Activated CD4-positive, alpha-beta T cell treated with anti-CD3 and anti-CD28 coated beads for 36 hours (primary cell): ENCODE results near the gene MICU1. TPM values are rescaled to one million over a fixed set of nuclear protein-coding genes. Genes with fewer than 3 reads are reported as not detected.
"Not testable (repeated sequence)": the region's sequence is repeated elsewhere in the genome, so short reads cannot be mapped to it uniquely, and the experiment has no call there.

Experiments
- ATAC-seq: fragments of 200-7000 bp; cut with Tn5 transposase; one replicate; pipeline ENCODE4 v1.10.0; 2021; ENCODE audit warnings: mild to moderate bottlenecking, moderate library complexity
- CTCF ChIA-PET: fragments of 350-600 bp; sonication (Branson Sonifier 250); formaldehyde crosslinking; loops from one replicate; lab custom pipeline; 2021; ENCODE audit warnings: antibody characterized with exemption; lab: Charles Lee
- POLR2A ChIA-PET: fragments of 350-600 bp; sonication (Branson Sonifier 250); formaldehyde crosslinking; loops from one replicate; lab custom pipeline; 2021; ENCODE audit warnings: antibody characterized with exemption, inconsistent platforms; lab: Charles Lee
- DNase-seq: peaks from one replicate; pipeline ENCODE4 v3.0.0-alpha.2; 2020
- H3K27ac Mint-ChIP-seq: one replicate; pipeline ENCODE4 v1.8.0; 2021; ENCODE audit warnings: mixed read lengths
- H3K27me3 Mint-ChIP-seq: one replicate; pipeline ENCODE4 v1.8.0; 2021; ENCODE audit warnings: mixed read lengths
- H3K36me3 Mint-ChIP-seq: one replicate; pipeline ENCODE4 v1.8.0; 2021; ENCODE audit warnings: low read depth, mixed read lengths
- H3K4me1 Mint-ChIP-seq: one replicate; pipeline ENCODE4 v1.8.0; 2021; ENCODE audit warnings: mixed read lengths
- H3K4me3 Mint-ChIP-seq: one replicate; pipeline ENCODE4 v1.8.0; 2021; ENCODE audit warnings: mild to moderate bottlenecking, moderate library complexity, mixed read lengths
- H3K9me3 Mint-ChIP-seq: one replicate; pipeline ENCODE4 v1.8.0; 2021; ENCODE audit warnings: low read depth, mixed read lengths
- intact Hi-C, 2 experiments: fragments of 100-400 bp; cut with DNase I in 1 of 2; cut with micrococcal nuclease in 1 of 2; formaldehyde crosslinking; loops; one replicate each; pipeline versions ENCODE4 v1.14.2 to v1.15.1; 2022 to 2024; cut with DNase I, micrococcal nuclease
- total RNA-seq, 2 experiments: library from RNA; stranded (reverse); gene quantifications; one replicate each; pipeline ENCODE4 v1.2.3, GENCODE V29; 2021

MICU1 gene
- total RNA-seq, 2 experiments from 2014 or later = 41.0 to 51.5 TPM

- H3K27me3 Mint-ChIP-seq, H3K4me3 Mint-ChIP-seq, intact Hi-C loops, H3K9me3 Mint-ChIP-seq, CTCF ChIA-PET, H3K4me1 Mint-ChIP-seq, DNase-seq, ATAC-seq, POLR2A ChIA-PET, H3K27ac Mint-ChIP-seq, H3K36me3 Mint-ChIP-seq: not testable (repeated sequence)
Observed at GRCh38 chr10:72442969-72443368, 182.9 kb downstream of the MICU1 start.

- no peak for ATAC-seq
- peaks cover 4% of the 10 kb centered on the region for H3K36me3 Mint-ChIP-seq
- no peaks in the 10 kb centered on the region for H3K27me3 Mint-ChIP-seq
- H3K4me1 Mint-ChIP-seq = no peaks in the 10 kb centered on the region
- H3K4me3 Mint-ChIP-seq = no peak overlapping the region
- no peaks in the 10 kb centered on the region for H3K9me3 Mint-ChIP-seq
- DNase-seq = no peak
- ChIA-PET POLR2A (no interaction called here), CTCF (interaction anchor here (0.5 kb wide), 1 partner anchor 681 kb away, joined by 5 read pairs; no protein-coding TSS in a partner anchor)
- intact Hi-C loops = no loop called here
- no peak overlapping the region for H3K27ac Mint-ChIP-seq
Observed at GRCh38 chr10:72435570-72435969, 190.3 kb downstream of the MICU1 start.

- H3K4me3 Mint-ChIP-seq, POLR2A ChIA-PET, ATAC-seq, H3K4me1 Mint-ChIP-seq, DNase-seq, H3K36me3 Mint-ChIP-seq, H3K9me3 Mint-ChIP-seq, H3K27me3 Mint-ChIP-seq, H3K27ac Mint-ChIP-seq: not testable (repeated sequence)
- CTCF ChIA-PET = interaction anchor here (1.2 kb wide), 1 partner anchor 22 kb away, joined by 3 read pairs; no protein-coding TSS in a partner anchor
- intact Hi-C loops = loop anchor here in 1 of 2 experiments (1.0 kb wide), 1 partner anchor 48 kb away; no protein-coding TSS in a partner anchor
Observed at GRCh38 chr10:72430936-72431335, 194.9 kb downstream of the MICU1 start.

- CTCF ChIA-PET = no interaction called here
- Mint-ChIP-seq H3K36me3 (no peaks in the 10 kb centered on the region), H3K27ac (no peak overlapping the region), H3K27me3 (no peaks in the 10 kb centered on the region), H3K9me3 (no peaks in the 10 kb centered on the region), H3K4me1 (no peaks in the 10 kb centered on the region), H3K4me3 (no peak overlapping the region)
- intact Hi-C loops = no loop called here
- no peak for ATAC-seq
- POLR2A ChIA-PET = no interaction called here
- no peak for DNase-seq
Observed at GRCh38 chr10:72429931-72430330, 195.9 kb downstream of the MICU1 start.

- Mint-ChIP-seq H3K27ac (no peak overlapping the region), H3K36me3 (peaks cover 11% of the 10 kb centered on the region), H3K27me3 (no peaks in the 10 kb centered on the region), H3K9me3 (no peaks in the 10 kb centered on the region), H3K4me3 (no peak overlapping the region), H3K4me1 (no peaks in the 10 kb centered on the region)
- DNase-seq = no peak
- CTCF ChIA-PET = no interaction called here
- ATAC-seq = no peak
- intact Hi-C loops = no loop called here
- POLR2A ChIA-PET = no interaction called here
Observed at GRCh38 chr10:72426986-72427385, 198.9 kb downstream of the MICU1 start.

- Mint-ChIP-seq H3K4me3 (no peak overlapping the region), H3K36me3 (peaks cover 22% of the 10 kb centered on the region), H3K4me1 (no peaks in the 10 kb centered on the region), H3K9me3 (no peaks in the 10 kb centered on the region), H3K27ac (no peak overlapping the region), H3K27me3 (no peaks in the 10 kb centered on the region)
- ATAC-seq (no peak), DNase-seq (no peak)
- intact Hi-C loops = no loop called here
- ChIA-PET POLR2A (no interaction called here), CTCF (no interaction called here)
Observed at GRCh38 chr10:72425133-72425532, 200.7 kb downstream of the MICU1 start.

GRCh38 chr10:72424561-72424960 is 201.3 kb downstream of the MICU1 start:
- no peaks in the 10 kb centered on the region for H3K4me1 Mint-ChIP-seq
- no peaks in the 10 kb centered on the region for H3K9me3 Mint-ChIP-seq
- DNase-seq = no peak
- ATAC-seq = no peak
- no peaks in the 10 kb centered on the region for H3K27me3 Mint-ChIP-seq
- intact Hi-C loops = no loop called here
- CTCF ChIA-PET = no interaction called here
- POLR2A ChIA-PET = no interaction called here
- H3K36me3 Mint-ChIP-seq = peaks cover 26% of the 10 kb centered on the region
- no peak overlapping the region for H3K4me3 Mint-ChIP-seq
- H3K27ac Mint-ChIP-seq = no peak overlapping the region

- ATAC-seq (no peak), DNase-seq (no peak)
- no peaks in the 10 kb centered on the region for H3K4me1 Mint-ChIP-seq
Observed at GRCh38 chr10:72423426-72423825, 202.5 kb downstream of the MICU1 start.

GRCh38 chr10:72421885-72422540 is 203.9 kb downstream of the MICU1 start:
- Mint-ChIP-seq H3K27ac (no peak overlapping the region), H3K4me3 (no peak overlapping the region), H3K9me3 (no peaks in the 10 kb centered on the region), H3K36me3 (peaks cover 31% of the 10 kb centered on the region), H3K4me1 (no peaks in the 10 kb centered on the region), H3K27me3 (no peaks in the 10 kb centered on the region)
- intact Hi-C loops = no loop called here
- ATAC-seq (no peak), DNase-seq (no peak)
- ChIA-PET CTCF (interaction anchor here (0.6 to 0.7 kb wide), 2 partner anchors 130 to 284 kb away, joined by 3 read pairs; no protein-coding TSS in a partner anchor), POLR2A (interaction anchor here (0.6 kb wide), 1 partner anchor 19 kb away, joined by 3 read pairs; no protein-coding TSS in a partner anchor)

More at GRCh38 chr10:72423426-72423825, 202.5 kb downstream of the MICU1 start:
- ChIA-PET POLR2A (no interaction called here), CTCF (interaction anchor here (0.9 kb wide), 1 partner anchor 10 kb away, joined by 3 read pairs; no protein-coding TSS in a partner anchor)
- Mint-ChIP-seq H3K27ac (no peak overlapping the region), H3K27me3 (no peaks in the 10 kb centered on the region), H3K4me3 (no peak overlapping the region), H3K9me3 (no peaks in the 10 kb centered on the region), H3K36me3 (peaks cover 28% of the 10 kb centered on the region)
- intact Hi-C loops = no loop called here

- H3K27ac Mint-ChIP-seq = no peak overlapping the region
- H3K4me1 Mint-ChIP-seq = no peaks in the 10 kb centered on the region
- intact Hi-C loops = no loop called here
- H3K27me3 Mint-ChIP-seq = no peaks in the 10 kb centered on the region
- H3K4me3 Mint-ChIP-seq = no peak overlapping the region
- DNase-seq (no peak), ATAC-seq (no peak)
- H3K36me3 Mint-ChIP-seq = peaks cover 42% of the 10 kb centered on the region
- peaks cover 3% of the 10 kb centered on the region for H3K9me3 Mint-ChIP-seq
- POLR2A ChIA-PET = no interaction called here
- CTCF ChIA-PET = interaction anchor here (0.6 kb wide), 1 partner anchor 118 kb away, joined by 3 read pairs; no protein-coding TSS in a partner anchor
Observed at GRCh38 chr10:72419241-72419640, 206.6 kb downstream of the MICU1 start.

GRCh38 chr10:72418679-72419078 is 207.2 kb downstream of the MICU1 start:
- Mint-ChIP-seq H3K4me1 (no peaks in the 10 kb centered on the region), H3K9me3 (peaks cover 3% of the 10 kb centered on the region), H3K4me3 (no peak overlapping the region), H3K36me3 (peaks cover 42% of the 10 kb centered on the region), H3K27ac (no peak overlapping the region), H3K27me3 (no peaks in the 10 kb centered on the region)
- POLR2A ChIA-PET = no interaction called here
- intact Hi-C loops = no loop called here
- no peak for ATAC-seq
- CTCF ChIA-PET = no interaction called here
- no peak for DNase-seq

- H3K27ac Mint-ChIP-seq = no peak overlapping the region
- peaks cover 3% of the 10 kb centered on the region for H3K9me3 Mint-ChIP-seq
- H3K4me1 Mint-ChIP-seq = no peaks in the 10 kb centered on the region
- no peak overlapping the region for H3K4me3 Mint-ChIP-seq
- ATAC-seq (no peak), DNase-seq (no peak)
- H3K36me3 Mint-ChIP-seq = peaks cover 41% of the 10 kb centered on the region
- intact Hi-C loops = no loop called here
- H3K27me3 Mint-ChIP-seq = no peaks in the 10 kb centered on the region
- POLR2A ChIA-PET = no interaction called here
- CTCF ChIA-PET = interaction anchor here (0.6 kb wide), 1 partner anchor 389 kb away, joined by 3 read pairs; no protein-coding TSS in a partner anchor
Observed at GRCh38 chr10:72417971-72418370, 207.9 kb downstream of the MICU1 start.
